HCT116 (cell line): ENCODE results near the gene LLCFC1. TPM values are rescaled to one million over a fixed set of nuclear protein-coding genes. Genes with fewer than 3 reads are reported as not detected.

Experiments used
- ATAC-seq: fragments of 200-7000 bp; cut with Tn5 transposase; 2 replicates; pipeline ENCODE4 v1.9.1; 2020; ENCODE audit warnings: mild to moderate bottlenecking, moderate library complexity
- BruUV-seq: library from RNA; stranded (reverse); fragments of 400-500 nt; replicated peaks from 2 replicates; lab custom pipeline; 2021; lab: Mats Ljungman, UMichigan
- CTCF ChIA-PET: fragments of 300-600 bp; sonication (Branson Sonifier 250); formaldehyde crosslinking; loops from one replicate; lab custom pipeline; 2021; ENCODE audit warnings: antibody characterized with exemption; lab: Charles Lee
- POLR2A ChIA-PET: fragments of 300-600, 350-600 bp; sonication (Branson Sonifier 250); formaldehyde crosslinking; loops from one replicate; lab custom pipeline; 2021; ENCODE audit warnings: antibody characterized with exemption; lab: Charles Lee
- RAD21 ChIA-PET, 2 experiments: fragments of 300-600 bp; sonication (Branson Sonifier 250); formaldehyde crosslinking; loops; one replicate each; lab custom pipeline; 2023; ENCODE audit warnings: low total read pairs in 2 of 2; ENCODE audit not compliant: uncharacterized antibody in 2 of 2, unreplicated experiment in 2 of 2, low non-redundant PET in 1 of 2; lab: Charles Lee
- DNase-seq: peaks from one replicate; pipeline ENCODE4 v3.0.0-alpha.2; 2010; ENCODE audit warnings: low read depth, low spot score
- H2AFZ ChIP-seq: fragments of 200-600 bp; shearing (Covaris generic), sonication (generic); 2 replicates; pipeline ENCODE4 v1.6.1; 2017; ENCODE audit warnings: low read depth, mixed run types, mixed read lengths, antibody characterized with exemption, low read length; ENCODE audit not compliant: poor library complexity, severe bottlenecking
- H3K27ac ChIP-seq: 2 replicates; pipeline ENCODE4 v1.5.1; 2012; ENCODE audit warnings: low read depth, low read length
- H3K27me3 ChIP-seq: fragments of 200-600 bp; sonication (generic); 2 replicates; pipeline ENCODE4 v1.6.1; 2016; ENCODE audit warnings: mixed run types, low read length, mixed read lengths; ENCODE audit not compliant: insufficient read depth
- H3K36me3 ChIP-seq, 2 experiments: fragments of 200-500 bp in 1 of 2; fragments of 200-600 bp in 1 of 2; sonication (Bioruptor generic) in 1 of 2; sonication (generic) in 1 of 2; 2 replicates each; pipeline versions ENCODE4 v1.5.1 to v1.6.1; 2014 to 2016; ENCODE audit warnings: low read length in 2 of 2, inconsistent platforms in 1 of 2, mixed read lengths in 1 of 2, mixed run types in 1 of 2; ENCODE audit not compliant: insufficient read depth in 2 of 2, control insufficient read depth in 1 of 2
- H3K4me1 ChIP-seq, 2 experiments: fragments of 200-600 bp in 1 of 2; sonication (generic) in 1 of 2; 2 replicates each; pipeline versions ENCODE4 v1.5.1 to v1.6.1; 2012 to 2017; ENCODE audit warnings: low read length in 2 of 2, inconsistent platforms in 1 of 2, mild to moderate bottlenecking in 1 of 2, mixed read lengths in 1 of 2, mixed run types in 1 of 2, moderate library complexity in 1 of 2; ENCODE audit not compliant: insufficient read depth in 2 of 2, control insufficient read depth in 1 of 2
- H3K4me2 ChIP-seq: fragments of 200-600 bp; sonication (generic); 2 replicates; pipeline ENCODE4 v1.6.1; 2017; ENCODE audit warnings: mixed run types, low read length, mixed read lengths
- H3K4me3 ChIP-seq, 2 experiments: fragments of 200-600 bp in 1 of 2; sonication (generic) in 1 of 2; replicated peaks in 1 of 2; 2 replicates each; pipeline ENCODE4 v1.5.1; 2011 to 2016; ENCODE audit warnings: low read length in 2 of 2, control low read depth in 1 of 2, low read depth in 1 of 2, mild to moderate bottlenecking in 1 of 2, mixed read lengths in 1 of 2, mixed run types in 1 of 2
- H3K79me2 ChIP-seq: fragments of 200-600 bp; sonication (generic); 2 replicates; pipeline ENCODE4 v1.6.1; 2017; ENCODE audit warnings: mild to moderate bottlenecking, mixed run types, low read length, moderate library complexity, mixed read lengths; ENCODE audit not compliant: insufficient read depth
- H3K9ac ChIP-seq: fragments of 200-600 bp; sonication (generic); 2 replicates; pipeline ENCODE4 v1.6.1; 2016; ENCODE audit warnings: low read length, mixed read lengths
- H3K9me2 ChIP-seq: fragments of 200-600 bp; sonication (generic), shearing (Covaris generic); 2 replicates; pipeline ENCODE4 v1.6.1; 2017; ENCODE audit warnings: mixed run types, mild to moderate bottlenecking, moderate library complexity; ENCODE audit not compliant: insufficient read depth
- H3K9me3 ChIP-seq, 2 experiments: fragments of 200-500 bp in 1 of 2; fragments of 200-600 bp in 1 of 2; sonication (Bioruptor generic) in 1 of 2; sonication (generic) in 1 of 2; 2 replicates each; pipeline ENCODE4 v1.6.1; 2014 to 2017; ENCODE audit warnings: low read length in 2 of 2, mixed read lengths in 2 of 2, inconsistent platforms in 1 of 2, low read depth in 1 of 2, mild to moderate bottlenecking in 1 of 2, mixed run types in 1 of 2, moderate library complexity in 1 of 2; ENCODE audit not compliant: control insufficient read depth in 1 of 2, insufficient read depth in 1 of 2
- H4K20me1 ChIP-seq: fragments of 200-600 bp; sonication (generic), shearing (Covaris generic); 2 replicates; pipeline ENCODE4 v1.6.1; 2017; ENCODE audit warnings: mixed run types, mild to moderate bottlenecking, moderate library complexity; ENCODE audit not compliant: insufficient read depth
- CEBPB ChIP-seq: IDR thresholded peaks from 2 replicates; pipeline ENCODE4 v1.6.1; 2012; ENCODE audit warnings: low read depth
- EGR1 ChIP-seq: IDR thresholded peaks from 2 replicates; pipeline ENCODE4 v1.6.1; 2012; ENCODE audit warnings: low read depth
- ELF1 ChIP-seq: IDR thresholded peaks from 2 replicates; pipeline ENCODE4 v1.6.1; 2012; ENCODE audit warnings: low read depth, borderline replicate concordance
- EZH2 ChIP-seq: fragments of 200-600 bp; sonication (generic); IDR thresholded peaks from 2 replicates; pipeline ENCODE4 v1.6.1; 2017; ENCODE audit warnings: antibody characterized with exemption, mixed run types
- FOSL1 ChIP-seq: IDR thresholded peaks from 2 replicates; pipeline ENCODE4 v1.6.1; 2012; ENCODE audit warnings: low read depth
- JUND ChIP-seq: IDR thresholded peaks from 2 replicates; pipeline ENCODE4 v1.6.1; 2012
- POLR2AphosphoS5 ChIP-seq: IDR thresholded peaks from 2 replicates; pipeline ENCODE4 v1.6.1; 2011; ENCODE audit warnings: mild to moderate bottlenecking, low read depth, low read length, moderate library complexity
- RAD21 ChIP-seq: IDR thresholded peaks from 2 replicates; pipeline ENCODE4 v1.6.1; 2012; ENCODE audit warnings: low read depth, mild to moderate bottlenecking
- SIN3A ChIP-seq: IDR thresholded peaks from 2 replicates; pipeline ENCODE4 v1.6.1; 2012; ENCODE audit warnings: low read depth
- SP1 ChIP-seq: IDR thresholded peaks from 2 replicates; pipeline ENCODE4 v1.6.1; 2012; ENCODE audit warnings: low read depth
- SRF ChIP-seq: IDR thresholded peaks from 2 replicates; pipeline ENCODE4 v1.6.1; 2012; ENCODE audit warnings: low read depth
- TCF7L2 ChIP-seq: IDR thresholded peaks from 2 replicates; pipeline ENCODE4 v1.7.0; 2011; ENCODE audit warnings: borderline replicate concordance, inconsistent platforms; ENCODE audit not compliant: insufficient read depth, insufficient read length; ENCODE audit errors: extremely low read depth
- ZNF274 ChIP-seq: fragments of 200-500 bp; sonication (Bioruptor generic); IDR thresholded peaks from 2 replicates; pipeline ENCODE4 v1.6.1; 2014; ENCODE audit warnings: mild to moderate bottlenecking, low read depth, low read length, inconsistent platforms
- intact Hi-C: fragments of 100-400 bp; cut with micrococcal nuclease; formaldehyde crosslinking; loops from 2 replicates; pipeline ENCODE4 v1.10.0; 2022
- total RNA-seq: library from RNA; stranded (reverse); gene quantifications from one replicate; pipeline ENCODE4 v1.2.1, GENCODE V29; 2021; ENCODE audit not compliant: unreplicated experiment
- TF ChIP-seq, protein P1 (sequence below): IDR thresholded peaks from 2 replicates; pipeline ENCODE4 v1.6.1; 2011; ENCODE audit warnings: mild to moderate bottlenecking, low read length, moderate library complexity; ENCODE audit not compliant: insufficient replicate concordance; ENCODE audit errors: extremely low read depth
- TF ChIP-seq, protein P2 (sequence below): IDR thresholded peaks from 2 replicates; pipeline ENCODE4 v1.6.1; 2012

The LLCFC1 gene
- total RNA-seq, 1 experiment from 2014 or later: not detected

DNA sequence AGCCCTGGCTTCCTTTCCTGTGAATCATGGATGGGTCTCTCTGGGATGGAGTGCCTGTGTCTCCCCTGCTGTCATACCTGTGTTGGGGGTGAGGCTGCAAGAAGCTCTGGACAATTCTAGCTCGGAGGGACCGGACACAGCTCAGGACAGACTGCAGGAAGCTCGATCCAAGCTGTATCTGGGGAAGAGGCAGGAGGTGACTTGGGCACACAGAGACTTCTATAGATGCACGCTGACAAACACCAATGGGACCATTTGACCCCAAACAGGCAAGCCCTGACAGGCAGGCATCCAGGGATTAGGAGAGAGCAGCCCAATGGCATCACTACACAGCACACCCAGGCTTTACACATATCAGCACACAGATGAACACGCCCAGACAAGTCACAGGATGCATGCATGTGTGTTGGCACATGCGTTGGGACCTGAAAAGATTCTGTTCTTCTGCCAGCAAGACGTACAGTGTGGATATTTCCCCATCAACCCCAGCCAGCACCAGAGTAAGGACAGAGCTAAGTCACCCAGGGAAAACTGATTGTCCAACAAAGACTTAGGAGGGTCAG lies 4.5 kb downstream of the LLCFC1 start:
- H3K9me2 ChIP-seq: no peaks in the 10 kb centered on the region
- H3K27ac ChIP-seq: no peak overlapping the region
- H3K4me3 ChIP-seq: no peak overlapping the region
- ChIA-PET CTCF (no interaction called here), RAD21 (no interaction called here), POLR2A (interaction anchor here (0.6 kb wide), 1 partner anchor 328 kb away, joined by 3 read pairs; no protein-coding TSS in a partner anchor)
- H3K9me3 ChIP-seq: no peaks in the 10 kb centered on the region
- TF ChIP-seq SRF (no peak), SIN3A (no peak), RAD21 (no peak), JUND (no peak)
- TF ChIP-seq, protein P1, sequence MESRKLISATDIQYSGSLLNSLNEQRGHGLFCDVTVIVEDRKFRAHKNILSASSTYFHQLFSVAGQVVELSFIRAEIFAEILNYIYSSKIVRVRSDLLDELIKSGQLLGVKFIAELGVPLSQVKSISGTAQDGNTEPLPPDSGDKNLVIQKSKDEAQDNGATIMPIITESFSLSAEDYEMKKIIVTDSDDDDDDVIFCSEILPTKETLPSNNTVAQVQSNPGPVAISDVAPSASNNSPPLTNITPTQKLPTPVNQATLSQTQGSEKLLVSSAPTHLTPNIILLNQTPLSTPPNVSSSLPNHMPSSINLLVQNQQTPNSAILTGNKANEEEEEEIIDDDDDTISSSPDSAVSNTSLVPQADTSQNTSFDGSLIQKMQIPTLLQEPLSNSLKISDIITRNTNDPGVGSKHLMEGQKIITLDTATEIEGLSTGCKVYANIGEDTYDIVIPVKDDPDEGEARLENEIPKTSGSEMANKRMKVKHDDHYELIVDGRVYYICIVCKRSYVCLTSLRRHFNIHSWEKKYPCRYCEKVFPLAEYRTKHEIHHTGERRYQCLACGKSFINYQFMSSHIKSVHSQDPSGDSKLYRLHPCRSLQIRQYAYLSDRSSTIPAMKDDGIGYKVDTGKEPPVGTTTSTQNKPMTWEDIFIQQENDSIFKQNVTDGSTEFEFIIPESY: no peak
- H2AFZ ChIP-seq: no peak overlapping the region
- no peaks in the 10 kb centered on the region for H3K27me3 ChIP-seq
- no peak overlapping the region for H3K9ac ChIP-seq
- ATAC-seq (no peak), DNase-seq (no peak)
- no peaks in the 10 kb centered on the region for H3K4me1 ChIP-seq
- intact Hi-C loops: no loop called here
- H3K79me2 ChIP-seq: no peaks in the 10 kb centered on the region
- no peaks in the 10 kb centered on the region for H4K20me1 ChIP-seq
- H3K36me3 ChIP-seq: no peaks in the 10 kb centered on the region
- no peak overlapping the region for H3K4me2 ChIP-seq
- no TSS peak for BruUV-seq

DNA sequence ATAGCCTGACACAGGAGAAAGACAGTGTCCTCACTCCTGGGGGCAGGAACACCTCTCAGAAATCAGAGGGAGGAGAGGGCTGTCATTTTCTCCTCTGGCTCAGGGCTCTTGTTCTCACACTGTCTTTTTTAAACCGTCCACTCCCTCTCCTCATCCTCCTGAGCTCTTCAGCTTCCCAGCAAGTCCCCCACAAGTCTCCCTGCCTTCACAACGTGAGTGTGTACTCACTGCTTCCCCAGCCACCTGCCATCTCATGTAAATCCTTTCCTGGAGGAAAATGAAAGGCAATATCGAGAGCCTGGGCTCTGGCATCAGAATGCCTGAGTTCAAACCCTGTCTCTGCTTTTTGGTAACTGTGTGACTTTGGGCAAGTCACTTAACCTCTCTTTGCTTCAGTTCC lies 5.7 kb downstream of the LLCFC1 start:
- no TSS peak for BruUV-seq
- no peaks in the 10 kb centered on the region for H4K20me1 ChIP-seq
- H3K79me2 ChIP-seq: no peaks in the 10 kb centered on the region
- DNase-seq: no peak
- TF ChIP-seq POLR2AphosphoS5 (no peak), SRF (no peak), TCF7L2 (no peak), EGR1 (no peak), RAD21 (no peak), ELF1 (no peak), ZNF274 (no peak), SP1 (no peak), EZH2 (no peak), FOSL1 (no peak), SIN3A (no peak), JUND (no peak), CEBPB (no peak)
- TF ChIP-seq, protein P2, sequence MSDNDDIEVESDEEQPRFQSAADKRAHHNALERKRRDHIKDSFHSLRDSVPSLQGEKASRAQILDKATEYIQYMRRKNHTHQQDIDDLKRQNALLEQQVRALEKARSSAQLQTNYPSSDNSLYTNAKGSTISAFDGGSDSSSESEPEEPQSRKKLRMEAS: no peak
- TF ChIP-seq, protein P1: no peak
- TF ChIP-seq, all 23 proteins: peak for 0
- Histone ChIP-seq H3K9me3 (no peaks in the 10 kb centered on the region), H3K9me2 (no peaks in the 10 kb centered on the region), H3K4me3 (no peak overlapping the region), H3K27ac (no peak overlapping the region), H3K27me3 (peaks cover 7% of the 10 kb centered on the region), H2AFZ (no peak overlapping the region), H3K4me1 (no peaks in the 10 kb centered on the region), H3K4me2 (no peak overlapping the region), H3K36me3 (no peaks in the 10 kb centered on the region), H3K9ac (no peak overlapping the region)
- intact Hi-C loops: no loop called here
- no peak for ATAC-seq
- RAD21 ChIA-PET: no interaction called here
- POLR2A ChIA-PET: no interaction called here
- CTCF ChIA-PET: no interaction called here
